ENCODE results near the gene WDTC1. TPM values are rescaled to one million over a fixed set of nuclear protein-coding genes. Genes with fewer than 3 reads are reported as not detected.

Gene WDTC1
- total RNA-seq, 1 donor from 2014 or later, result 42.2 TPM

GRCh38 chr1:27298632-27299384 is 64.4 kb downstream of the WDTC1 start:
- H3K27ac Mint-ChIP-seq, result peak overlapping the region; percentile 96
- no peak for DNase-seq (ENCODE audit: low spot score in 2 of 2, unreplicated experiment in 2 of 2)
- H3K9me3 Mint-ChIP-seq, result no peaks in the 10 kb centered on the region
- peaks cover 6% of the 10 kb centered on the region for H3K36me3 Mint-ChIP-seq
- no peak for TF ChIP-seq CTCF (IDR thresholded peaks at IDR 0.05; ENCODE audit: unreplicated experiment)
- H3K27me3 Mint-ChIP-seq (ENCODE audit: low read depth), result no peaks in the 10 kb centered on the region
- H3K4me1 Mint-ChIP-seq, result peaks cover 37% of the 10 kb centered on the region
- peak overlapping the region; percentile 7 for H3K4me3 Mint-ChIP-seq

- H3K27me3 Mint-ChIP-seq (ENCODE audit: low read depth), result no peaks in the 10 kb centered on the region
- H3K4me1 Mint-ChIP-seq, result peaks cover 37% of the 10 kb centered on the region
- TF ChIP-seq CTCF (IDR thresholded peaks at IDR 0.05; ENCODE audit: unreplicated experiment), result no peak
- no peaks in the 10 kb centered on the region for H3K9me3 Mint-ChIP-seq
- H3K27ac Mint-ChIP-seq, result peak overlapping the region; percentile 96
- DNase-seq (ENCODE audit: low spot score in 2 of 2, unreplicated experiment in 2 of 2), result peak; percentile 75 to 80
- peak overlapping the region; percentile 7 for H3K4me3 Mint-ChIP-seq
- peaks cover 5% of the 10 kb centered on the region for H3K36me3 Mint-ChIP-seq
Measured at GRCh38 chr1:27299385-27300271, 65.2 kb downstream of the WDTC1 start.

- no peak overlapping the region for H3K4me3 Mint-ChIP-seq
- H3K9me3 Mint-ChIP-seq, result no peaks in the 10 kb centered on the region
- peaks cover 37% of the 10 kb centered on the region for H3K4me1 Mint-ChIP-seq
- H3K27me3 Mint-ChIP-seq (ENCODE audit: low read depth), result no peaks in the 10 kb centered on the region
- TF ChIP-seq CTCF (IDR thresholded peaks at IDR 0.05; ENCODE audit: unreplicated experiment), result peak; percentile 99
- H3K36me3 Mint-ChIP-seq, result peaks cover 5% of the 10 kb centered on the region
- peak overlapping the region; percentile 96 for H3K27ac Mint-ChIP-seq
- peak; percentile 85 to 93 for DNase-seq (ENCODE audit: low spot score in 2 of 2, unreplicated experiment in 2 of 2)
Measured at GRCh38 chr1:27300341-27301051, 66.1 kb downstream of the WDTC1 start.

- Mint-ChIP-seq H3K27me3 (ENCODE audit: low read depth) (no peaks in the 10 kb centered on the region), H3K36me3 (peaks cover 5% of the 10 kb centered on the region), H3K4me1 (peaks cover 37% of the 10 kb centered on the region), H3K4me3 (no peak overlapping the region), H3K9me3 (no peaks in the 10 kb centered on the region), H3K27ac (peak overlapping the region; percentile 96)
- no peak for DNase-seq (ENCODE audit: low spot score in 2 of 2, unreplicated experiment in 2 of 2)
- TF ChIP-seq CTCF (IDR thresholded peaks at IDR 0.05; ENCODE audit: unreplicated experiment), result peak; percentile 58
Measured at GRCh38 chr1:27301052-27301422, 66.6 kb downstream of the WDTC1 start.

GRCh38 chr1:27301582-27302199 is 67.3 kb downstream of the WDTC1 start:
- peaks cover 5% of the 10 kb centered on the region for H3K36me3 Mint-ChIP-seq
- H3K27me3 Mint-ChIP-seq (ENCODE audit: low read depth), result no peaks in the 10 kb centered on the region
- H3K9me3 Mint-ChIP-seq, result no peaks in the 10 kb centered on the region
- no peak overlapping the region for H3K27ac Mint-ChIP-seq
- DNase-seq (ENCODE audit: low spot score in 2 of 2, unreplicated experiment in 2 of 2), result no peak
- peaks cover 37% of the 10 kb centered on the region for H3K4me1 Mint-ChIP-seq
- no peak overlapping the region for H3K4me3 Mint-ChIP-seq
- TF ChIP-seq CTCF (IDR thresholded peaks at IDR 0.05; ENCODE audit: unreplicated experiment), result no peak
